Measurements from ENCODE around the gene FAM240A.

DNA sequence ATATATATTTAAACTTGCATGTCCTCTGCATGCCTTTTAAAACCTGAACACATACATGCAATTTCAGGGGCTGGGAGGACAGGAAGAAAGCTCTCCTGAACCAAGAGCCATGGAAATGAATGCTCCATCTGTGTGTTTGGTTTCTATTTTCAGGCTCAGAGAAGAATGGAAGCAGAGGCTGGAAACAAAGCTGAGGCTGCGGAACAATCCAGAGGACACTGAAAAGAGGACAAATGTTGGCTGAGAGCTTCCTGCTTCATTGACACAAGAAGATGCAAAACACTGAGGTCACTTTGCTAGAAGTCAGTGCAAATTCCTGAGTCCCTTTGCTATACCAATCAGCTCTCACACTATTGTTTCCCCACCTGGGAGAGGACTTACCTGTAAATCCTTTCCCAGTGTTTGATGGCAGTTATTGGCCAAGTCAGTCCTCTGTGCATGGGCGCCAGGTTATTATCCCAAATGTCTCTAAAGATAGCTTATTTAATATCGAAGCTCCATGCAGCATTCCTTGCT lies 12.7 kb downstream of the FAM240A start:
- TF ChIP-seq POLR2A (IDR thresholded peaks at IDR 0.05) (no peak), CTCF (IDR thresholded peaks at IDR 0.05) (no peak), EP300 (IDR thresholded peaks at IDR 0.05) (no peak)

Measured in ovary (tissue), 3 donors.